Panc1 (cell line): ENCODE measurements around the gene SLC7A7.

ENCODE experiments used
- POLR2AphosphoS5 ChIP-seq: IDR thresholded peaks from 2 replicates; pipeline ENCODE4 v1.6.1; 2012; ENCODE audit warnings: mild to moderate bottlenecking, low read depth, low read length, moderate library complexity
- SIN3A ChIP-seq: IDR thresholded peaks from 2 replicates; pipeline ENCODE4 v1.6.1; 2012; ENCODE audit warnings: low read depth, mild to moderate bottlenecking, low read length, moderate library complexity, borderline replicate concordance; ENCODE audit not compliant: insufficient read depth
- TCF7L2 ChIP-seq: IDR thresholded peaks from 2 replicates; pipeline ENCODE4 v1.6.1; 2011; ENCODE audit warnings: mild to moderate bottlenecking, low read depth, low read length, inconsistent platforms
- TF ChIP-seq, protein P1 (sequence below): fragments of 450-650 bp; IDR thresholded peaks from 2 replicates; pipeline ENCODE4 v1.5.1; 2017; ENCODE audit warnings: mild to moderate bottlenecking
- TF ChIP-seq, protein P2 (sequence below), 2 experiments: IDR thresholded peaks; 2 replicates each; pipeline ENCODE4 v1.6.1; 2011 to 2012; ENCODE audit warnings: low read depth in 2 of 2, control low read depth in 1 of 2, low read length in 1 of 2, mild to moderate bottlenecking in 1 of 2, moderate library complexity in 1 of 2; ENCODE audit not compliant: insufficient read depth in 1 of 2

- TF ChIP-seq, protein P1, sequence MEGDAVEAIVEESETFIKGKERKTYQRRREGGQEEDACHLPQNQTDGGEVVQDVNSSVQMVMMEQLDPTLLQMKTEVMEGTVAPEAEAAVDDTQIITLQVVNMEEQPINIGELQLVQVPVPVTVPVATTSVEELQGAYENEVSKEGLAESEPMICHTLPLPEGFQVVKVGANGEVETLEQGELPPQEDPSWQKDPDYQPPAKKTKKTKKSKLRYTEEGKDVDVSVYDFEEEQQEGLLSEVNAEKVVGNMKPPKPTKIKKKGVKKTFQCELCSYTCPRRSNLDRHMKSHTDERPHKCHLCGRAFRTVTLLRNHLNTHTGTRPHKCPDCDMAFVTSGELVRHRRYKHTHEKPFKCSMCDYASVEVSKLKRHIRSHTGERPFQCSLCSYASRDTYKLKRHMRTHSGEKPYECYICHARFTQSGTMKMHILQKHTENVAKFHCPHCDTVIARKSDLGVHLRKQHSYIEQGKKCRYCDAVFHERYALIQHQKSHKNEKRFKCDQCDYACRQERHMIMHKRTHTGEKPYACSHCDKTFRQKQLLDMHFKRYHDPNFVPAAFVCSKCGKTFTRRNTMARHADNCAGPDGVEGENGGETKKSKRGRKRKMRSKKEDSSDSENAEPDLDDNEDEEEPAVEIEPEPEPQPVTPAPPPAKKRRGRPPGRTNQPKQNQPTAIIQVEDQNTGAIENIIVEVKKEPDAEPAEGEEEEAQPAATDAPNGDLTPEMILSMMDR = no peak
- TF ChIP-seq, protein P2, sequence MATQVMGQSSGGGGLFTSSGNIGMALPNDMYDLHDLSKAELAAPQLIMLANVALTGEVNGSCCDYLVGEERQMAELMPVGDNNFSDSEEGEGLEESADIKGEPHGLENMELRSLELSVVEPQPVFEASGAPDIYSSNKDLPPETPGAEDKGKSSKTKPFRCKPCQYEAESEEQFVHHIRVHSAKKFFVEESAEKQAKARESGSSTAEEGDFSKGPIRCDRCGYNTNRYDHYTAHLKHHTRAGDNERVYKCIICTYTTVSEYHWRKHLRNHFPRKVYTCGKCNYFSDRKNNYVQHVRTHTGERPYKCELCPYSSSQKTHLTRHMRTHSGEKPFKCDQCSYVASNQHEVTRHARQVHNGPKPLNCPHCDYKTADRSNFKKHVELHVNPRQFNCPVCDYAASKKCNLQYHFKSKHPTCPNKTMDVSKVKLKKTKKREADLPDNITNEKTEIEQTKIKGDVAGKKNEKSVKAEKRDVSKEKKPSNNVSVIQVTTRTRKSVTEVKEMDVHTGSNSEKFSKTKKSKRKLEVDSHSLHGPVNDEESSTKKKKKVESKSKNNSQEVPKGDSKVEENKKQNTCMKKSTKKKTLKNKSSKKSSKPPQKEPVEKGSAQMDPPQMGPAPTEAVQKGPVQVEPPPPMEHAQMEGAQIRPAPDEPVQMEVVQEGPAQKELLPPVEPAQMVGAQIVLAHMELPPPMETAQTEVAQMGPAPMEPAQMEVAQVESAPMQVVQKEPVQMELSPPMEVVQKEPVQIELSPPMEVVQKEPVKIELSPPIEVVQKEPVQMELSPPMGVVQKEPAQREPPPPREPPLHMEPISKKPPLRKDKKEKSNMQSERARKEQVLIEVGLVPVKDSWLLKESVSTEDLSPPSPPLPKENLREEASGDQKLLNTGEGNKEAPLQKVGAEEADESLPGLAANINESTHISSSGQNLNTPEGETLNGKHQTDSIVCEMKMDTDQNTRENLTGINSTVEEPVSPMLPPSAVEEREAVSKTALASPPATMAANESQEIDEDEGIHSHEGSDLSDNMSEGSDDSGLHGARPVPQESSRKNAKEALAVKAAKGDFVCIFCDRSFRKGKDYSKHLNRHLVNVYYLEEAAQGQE (IDR thresholded peaks at IDR 0.05; ENCODE audit: insufficient read depth in 1 of 2, low read depth in 2 of 2, low read length in 1 of 2) = no peak
- no peak for TF ChIP-seq POLR2AphosphoS5
- no peak for TF ChIP-seq SIN3A
- TF ChIP-seq TCF7L2 = no peak
These were observed 46.3 kb downstream of the SLC7A7 start for GRCh38 chr14:22768947-22769346.
